ENCODE data around the gene LRIT2. TPM values are rescaled to one million over a fixed set of nuclear protein-coding genes. Genes with fewer than 3 reads are reported as not detected.
A peak's percentile ranks its signal among the peaks of the same experiment; 100 is the strongest.

LRIT2 gene
- total RNA-seq, 2 donors from 2014 or later: not detected

- no peaks in the 10 kb centered on the region for H3K4me1 ChIP-seq
- no peaks in the 10 kb centered on the region for H3K36me3 ChIP-seq
- H3K4me3 ChIP-seq: no peak overlapping the region
- no peak overlapping the region for H3K27ac ChIP-seq
- TF ChIP-seq CTCF (IDR thresholded peaks at IDR 0.05): no peak
- H3K9me3 ChIP-seq: no peaks in the 10 kb centered on the region
- H3K27me3 ChIP-seq: no peaks in the 10 kb centered on the region
- no peak for DNase-seq (ENCODE audit: low spot score)
These were observed 22.2 kb upstream of the LRIT2 start for GRCh38 chr10:84247496-84247895.

GRCh38 chr10:84244651-84245270 lies 19.4 kb upstream of the LRIT2 start, which contains the start of gene RGR:
RGR (plus strand) TSS chr10:84245053; CDS start chr10:84245091, 38 bp downstream.
- Histone ChIP-seq H3K27me3 (no peaks in the 10 kb centered on the region), H3K4me1 (no peaks in the 10 kb centered on the region), H3K9me3 (no peaks in the 10 kb centered on the region), H3K27ac (peak within 1 kb of the TSS in 1 of 2 donors; percentile 29), H3K36me3 (no peaks in the 10 kb centered on the region), H3K4me3 (no peak within 1 kb of the TSS)
- peak; percentile 70 for DNase-seq (ENCODE audit: low spot score)
- no peak for TF ChIP-seq CTCF (IDR thresholded peaks at IDR 0.05)

GRCh38 chr10:84243759-84244158 lies 18.4 kb upstream of the LRIT2 start:
- Histone ChIP-seq H3K27ac (no peak overlapping the region), H3K27me3 (no peaks in the 10 kb centered on the region), H3K4me3 (no peak overlapping the region), H3K9me3 (no peaks in the 10 kb centered on the region), H3K4me1 (no peaks in the 10 kb centered on the region), H3K36me3 (no peaks in the 10 kb centered on the region)
- no peak for DNase-seq (ENCODE audit: low spot score)
- no peak for TF ChIP-seq CTCF (IDR thresholded peaks at IDR 0.05)

DNA sequence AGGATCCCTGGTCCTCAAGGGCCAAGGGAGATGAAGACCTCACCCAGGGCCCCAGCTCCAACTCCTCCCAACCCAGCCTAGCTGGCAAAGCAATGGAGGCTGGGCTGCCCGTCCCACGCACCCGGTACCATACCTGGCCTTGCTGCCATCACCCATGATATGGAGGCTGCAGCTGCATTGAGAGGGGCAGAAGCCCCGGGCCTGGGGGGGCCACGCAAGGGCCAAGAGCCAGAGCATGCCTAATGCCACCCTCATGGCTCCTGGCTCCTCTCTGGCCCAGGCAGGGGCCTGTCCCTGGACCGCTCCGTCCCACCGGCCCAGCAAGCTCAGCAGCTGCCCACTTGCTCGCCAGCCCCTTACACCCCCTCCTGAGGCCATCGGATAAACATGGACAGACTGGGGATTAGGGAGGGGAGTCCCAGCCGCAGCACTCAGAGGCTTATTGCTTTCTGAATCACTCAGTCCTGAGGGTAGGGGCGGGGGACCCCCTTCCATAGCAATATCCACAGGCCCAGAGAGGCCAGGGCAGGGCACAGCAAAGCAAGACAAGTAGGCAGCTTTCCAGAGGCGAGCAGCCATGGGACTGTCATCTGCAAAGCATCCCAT lies 15.9 kb upstream of the LRIT2 start, which contains the start of gene LRIT1:
LRIT1 (minus strand) TSS at position 362 of the 606 bp plus-strand sequence; CDS start at position 255, 107 bp downstream.
- no peak for DNase-seq (ENCODE audit: low spot score)
- Histone ChIP-seq H3K4me1 (no peaks in the 10 kb centered on the region), H3K4me3 (no peak within 1 kb of the TSS), H3K27me3 (no peaks in the 10 kb centered on the region), H3K9me3 (no peaks in the 10 kb centered on the region), H3K27ac (no peak within 1 kb of the TSS), H3K36me3 (no peaks in the 10 kb centered on the region)
- TF ChIP-seq CTCF (IDR thresholded peaks at IDR 0.05): no peak

GRCh38 chr10:84238909-84239308 lies 13.6 kb upstream of the LRIT2 start:
- no peaks in the 10 kb centered on the region for H3K4me1 ChIP-seq
- no peak for TF ChIP-seq CTCF (IDR thresholded peaks at IDR 0.05)
- no peak for DNase-seq (ENCODE audit: low spot score)
- H3K27me3 ChIP-seq: no peaks in the 10 kb centered on the region
- no peaks in the 10 kb centered on the region for H3K36me3 ChIP-seq
- no peaks in the 10 kb centered on the region for H3K9me3 ChIP-seq
- no peak overlapping the region for H3K4me3 ChIP-seq
- no peak overlapping the region for H3K27ac ChIP-seq
